ENCODE data around the gene ACOT13. TPM values are rescaled to one million over a fixed set of nuclear protein-coding genes. Genes with fewer than 3 reads are reported as not detected.

The ACOT13 gene
- total and polyA plus RNA-seq, 2 of the 4 experiments (the other 2 are of a cell fraction) = 3.6 to 25.7 TPM

GRCh38 chr6:24704468-24704867 is 37.6 kb downstream of the ACOT13 start:
- Histone ChIP-seq H3K18ac (ENCODE audit: low read depth, low read length) (no peak overlapping the region), H2AK5ac (ENCODE audit: low read depth, low read length) (no peak overlapping the region), H3K9me1 (ENCODE audit: insufficient read depth, low read length) (no peaks in the 10 kb centered on the region), H3K27ac (ENCODE audit: insufficient read depth, low read length) (no peak overlapping the region), H3K36me3 (ENCODE audit: control insufficient read depth, insufficient read depth, low read length) (peaks cover 38% of the 10 kb centered on the region), H3K4me2 (ENCODE audit: low read depth, low read length) (no peak overlapping the region), H2BK20ac (ENCODE audit: low read depth, low read length) (no peak overlapping the region), H2AK9ac (replicated peaks; ENCODE audit: low read depth, low read length, poor library complexity) (no peak overlapping the region), H4K5ac (ENCODE audit: low read depth, low read length) (no peak overlapping the region), H3K4ac (ENCODE audit: low read depth, low read length) (no peak overlapping the region), H4K8ac (ENCODE audit: low read depth in 2 of 2, low read length in 2 of 2) (no peak overlapping the region), H2BK15ac (ENCODE audit: low read depth, low read length) (no peak overlapping the region), H3K4me3 (ENCODE audit: insufficient read depth, low read depth, low read length) (no peak overlapping the region), H2BK5ac (ENCODE audit: low read depth, low read length, poor library complexity, severe bottlenecking) (no peak overlapping the region), H3K23ac (ENCODE audit: low read depth, low read length) (no peak overlapping the region), H3K56ac (ENCODE audit: extremely low read depth, insufficient read depth, low read length) (no peak overlapping the region), H2BK120ac (ENCODE audit: low read depth, low read length) (no peak overlapping the region), H3K27me3 (ENCODE audit: control insufficient read depth, insufficient read depth, low read length) (no peaks in the 10 kb centered on the region), H3K9ac (ENCODE audit: low read depth, low read length) (no peak overlapping the region), H3K14ac (replicated peaks; ENCODE audit: low read depth, low read length) (no peak overlapping the region), H4K20me1 (ENCODE audit: insufficient read depth, low read length) (peaks cover 8% of the 10 kb centered on the region; the same call in 1 of the 2 replicates), H3K4me1 (ENCODE audit: control insufficient read depth, insufficient read depth, low read length) (no peaks in the 10 kb centered on the region), H4K91ac (ENCODE audit: insufficient read depth, low read depth, low read length) (no peak overlapping the region), H3K79me1 (ENCODE audit: low read depth in 1 of 2, low read length in 2 of 2) (peaks cover 0 to 12% of the 10 kb centered on the region in 2 experiments; a peak in 3 of 4 replicates), H3K9me3 (ENCODE audit: control insufficient read depth, insufficient read depth, low read length) (no peaks in the 10 kb centered on the region), H2AFZ (replicated peaks; ENCODE audit: low read length, poor library complexity) (no peak overlapping the region)
- ChIA-PET CTCF (interaction anchor here (0.6 kb wide), 1 partner anchor 220 kb away, joined by 3 read pairs; no protein-coding TSS in a partner anchor), POLR2A (ENCODE audit: unreplicated experiment) (no interaction called here)
- intact Hi-C loops (cut with micrococcal nuclease) (no loop called here), dilution Hi-C loops (cut with HindIII; ENCODE audit: low sequenced_read_pairs, unreplicated experiment) (no loop called here), in situ Hi-C loops (cut with MboI; ENCODE audit: low sequenced_read_pairs) (no loop called here)
- BruUV-seq (replicated peaks) = no TSS peak
- ATAC-seq (ENCODE audit: low read depth) (no peak), DNase-seq (no peak)
- TF ChIP-seq MAZ (IDR thresholded peaks at IDR 0.05; ENCODE audit: borderline replicate concordance, low read depth, low read length) (no peak), CEBPB (IDR thresholded peaks at IDR 0.05; ENCODE audit: low read depth, low read length) (no peak), SMC3 (IDR thresholded peaks at IDR 0.05; ENCODE audit: low read depth, low read length) (no peak), BHLHE40 (IDR thresholded peaks at IDR 0.05; ENCODE audit: low read depth, low read length) (no peak), RAD21 (IDR thresholded peaks at IDR 0.05; ENCODE audit: low read length) (no peak), CHD1 (IDR thresholded peaks at IDR 0.05; ENCODE audit: low read depth, low read length) (no peak), MXI1 (IDR thresholded peaks at IDR 0.05; ENCODE audit: borderline replicate concordance, low read depth, low read length) (no peak), POLR2A (IDR thresholded peaks at IDR 0.05; ENCODE audit: low read depth, low read length) (no peak), MAFK (IDR thresholded peaks at IDR 0.05; ENCODE audit: low read depth, low read length) (no peak), NFE2L2 (IDR thresholded peaks at IDR 0.05; ENCODE audit: low read depth, low read length) (no peak), CTCF (conservative IDR thresholded peaks at IDR 0.05; ENCODE audit: low read depth, low read length) (no peak), RCOR1 (IDR thresholded peaks at IDR 0.05; ENCODE audit: insufficient replicate concordance, low read length) (no peak)
- TF ChIP-seq, protein P1, sequence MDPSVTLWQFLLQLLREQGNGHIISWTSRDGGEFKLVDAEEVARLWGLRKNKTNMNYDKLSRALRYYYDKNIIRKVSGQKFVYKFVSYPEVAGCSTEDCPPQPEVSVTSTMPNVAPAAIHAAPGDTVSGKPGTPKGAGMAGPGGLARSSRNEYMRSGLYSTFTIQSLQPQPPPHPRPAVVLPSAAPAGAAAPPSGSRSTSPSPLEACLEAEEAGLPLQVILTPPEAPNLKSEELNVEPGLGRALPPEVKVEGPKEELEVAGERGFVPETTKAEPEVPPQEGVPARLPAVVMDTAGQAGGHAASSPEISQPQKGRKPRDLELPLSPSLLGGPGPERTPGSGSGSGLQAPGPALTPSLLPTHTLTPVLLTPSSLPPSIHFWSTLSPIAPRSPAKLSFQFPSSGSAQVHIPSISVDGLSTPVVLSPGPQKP (IDR thresholded peaks at IDR 0.05; ENCODE audit: borderline replicate concordance, low read depth, low read length) = no peak
